GM21526 (cell line): Measurements from ENCODE around the gene ACBD6.

Source experiments
- ATAC-seq: cut with Tn5 transposase; IDR thresholded peaks from one replicate; pipeline ENCODE4 v1.9.1; 2021; ENCODE audit warnings: moderate library complexity; ENCODE audit not compliant: unreplicated experiment, low FRiP score

The ACBD6 gene

GRCh38 chr1:180277476-180278193, 224.7 kb downstream of the ACBD6 start:
- no peak for ATAC-seq

GRCh38 chr1:180275726-180276125, 226.7 kb downstream of the ACBD6 start:
- no peak for ATAC-seq

- ATAC-seq: no peak
Observed at GRCh38 chr1:180274221-180274620, 228.2 kb downstream of the ACBD6 start.

- ATAC-seq: no peak
Observed at GRCh38 chr1:180273066-180273465, 229.3 kb downstream of the ACBD6 start.

- ATAC-seq: no peak
Observed at GRCh38 chr1:180272395-180272794, 230.0 kb downstream of the ACBD6 start.

- no peak for ATAC-seq
Observed at GRCh38 chr1:180271272-180272255, 230.8 kb downstream of the ACBD6 start.

GRCh38 chr1:180270530-180271271, 231.7 kb downstream of the ACBD6 start:
- ATAC-seq: no peak

GRCh38 chr1:180269645-180270529, 232.5 kb downstream of the ACBD6 start:
- no peak for ATAC-seq

GRCh38 chr1:180268556-180269075, 233.8 kb downstream of the ACBD6 start:
- no peak for ATAC-seq

- ATAC-seq: no peak
Observed at GRCh38 chr1:180267761-180268555, 234.4 kb downstream of the ACBD6 start.

GRCh38 chr1:180267211-180267561, 235.2 kb downstream of the ACBD6 start:
- ATAC-seq: no peak

GRCh38 chr1:180266275-180267210, 235.8 kb downstream of the ACBD6 start:
- no peak for ATAC-seq

- no peak for ATAC-seq
Observed at GRCh38 chr1:180265871-180266270, 236.5 kb downstream of the ACBD6 start.

- ATAC-seq: no peak
Observed at GRCh38 chr1:180265201-180265600, 237.2 kb downstream of the ACBD6 start.

- no peak for ATAC-seq
Observed at GRCh38 chr1:180264595-180264994, 237.8 kb downstream of the ACBD6 start.

- ATAC-seq: no peak
Observed at GRCh38 chr1:180262628-180263488, 239.5 kb downstream of the ACBD6 start.
